Panc1 (cell line): ENCODE data around the gene LMNB1.

Source experiments
- CTCF ChIP-seq: fragments of 450-650 bp; IDR thresholded peaks from 2 replicates; pipeline ENCODE4 v1.5.1; 2017; ENCODE audit warnings: mild to moderate bottlenecking
- POLR2AphosphoS5 ChIP-seq: IDR thresholded peaks from 2 replicates; pipeline ENCODE4 v1.6.1; 2012; ENCODE audit warnings: mild to moderate bottlenecking, low read depth, low read length, moderate library complexity
- REST ChIP-seq, 2 experiments: IDR thresholded peaks; 2 replicates each; pipeline ENCODE4 v1.6.1; 2011 to 2012; ENCODE audit warnings: low read depth in 2 of 2, control low read depth in 1 of 2, low read length in 1 of 2, mild to moderate bottlenecking in 1 of 2, moderate library complexity in 1 of 2; ENCODE audit not compliant: insufficient read depth in 1 of 2
- SIN3A ChIP-seq: IDR thresholded peaks from 2 replicates; pipeline ENCODE4 v1.6.1; 2012; ENCODE audit warnings: low read depth, mild to moderate bottlenecking, low read length, moderate library complexity, borderline replicate concordance; ENCODE audit not compliant: insufficient read depth
- TCF7L2 ChIP-seq: IDR thresholded peaks from 2 replicates; pipeline ENCODE4 v1.6.1; 2011; ENCODE audit warnings: mild to moderate bottlenecking, low read depth, low read length, inconsistent platforms

GRCh38 chr5:126878085-126878484, 101.1 kb downstream of the LMNB1 start:
- no peak for TF ChIP-seq CTCF
- TF ChIP-seq TCF7L2, result no peak
- TF ChIP-seq POLR2AphosphoS5, result no peak
- no peak for TF ChIP-seq REST (IDR thresholded peaks at IDR 0.05; ENCODE audit: insufficient read depth in 1 of 2, low read depth in 2 of 2, low read length in 1 of 2)
- no peak for TF ChIP-seq SIN3A
